HG03159 (cell line): ENCODE data around the gene VAPB.

Experiments used
- ATAC-seq: cut with Tn5 transposase; IDR thresholded peaks from one replicate; pipeline ENCODE4 v1.9.1; 2021; ENCODE audit warnings: mild to moderate bottlenecking, moderate library complexity; ENCODE audit not compliant: unreplicated experiment

The VAPB gene

DNA sequence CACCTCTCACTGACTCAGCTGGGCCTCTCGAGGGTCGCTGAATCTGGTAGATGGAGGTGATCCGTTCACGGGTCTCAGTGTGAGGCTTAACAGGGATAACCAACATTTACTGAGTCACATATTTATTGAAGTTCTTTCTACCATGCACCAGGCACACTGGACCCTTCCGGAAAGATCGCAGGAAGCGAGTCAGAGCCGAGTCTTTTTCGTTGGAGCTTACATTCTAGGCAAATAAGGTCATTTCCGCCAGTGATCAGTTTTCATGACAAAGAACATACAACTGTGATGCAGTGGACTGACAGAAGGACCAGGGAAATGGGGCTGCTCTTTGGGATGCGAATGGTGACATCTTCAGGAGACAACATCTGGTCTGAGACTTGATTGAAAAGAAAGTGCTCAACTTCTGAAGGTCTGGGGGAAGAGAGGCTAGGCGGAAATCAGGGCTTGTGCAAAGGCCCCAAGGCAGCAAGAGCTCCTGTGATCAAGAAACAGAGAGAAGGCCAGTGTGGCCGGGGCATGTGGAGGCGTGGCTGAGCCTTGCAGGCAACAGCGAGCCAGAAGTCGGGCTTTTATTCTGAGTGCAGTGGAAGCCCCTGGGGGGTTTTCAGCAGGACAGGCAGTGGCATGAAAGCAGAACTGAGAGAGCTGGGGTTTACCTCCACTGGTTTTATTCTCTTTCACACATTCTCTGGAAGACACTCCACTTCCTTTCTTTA lies 69.5 kb downstream of the VAPB start:
- peak; percentile 97 for ATAC-seq

DNA sequence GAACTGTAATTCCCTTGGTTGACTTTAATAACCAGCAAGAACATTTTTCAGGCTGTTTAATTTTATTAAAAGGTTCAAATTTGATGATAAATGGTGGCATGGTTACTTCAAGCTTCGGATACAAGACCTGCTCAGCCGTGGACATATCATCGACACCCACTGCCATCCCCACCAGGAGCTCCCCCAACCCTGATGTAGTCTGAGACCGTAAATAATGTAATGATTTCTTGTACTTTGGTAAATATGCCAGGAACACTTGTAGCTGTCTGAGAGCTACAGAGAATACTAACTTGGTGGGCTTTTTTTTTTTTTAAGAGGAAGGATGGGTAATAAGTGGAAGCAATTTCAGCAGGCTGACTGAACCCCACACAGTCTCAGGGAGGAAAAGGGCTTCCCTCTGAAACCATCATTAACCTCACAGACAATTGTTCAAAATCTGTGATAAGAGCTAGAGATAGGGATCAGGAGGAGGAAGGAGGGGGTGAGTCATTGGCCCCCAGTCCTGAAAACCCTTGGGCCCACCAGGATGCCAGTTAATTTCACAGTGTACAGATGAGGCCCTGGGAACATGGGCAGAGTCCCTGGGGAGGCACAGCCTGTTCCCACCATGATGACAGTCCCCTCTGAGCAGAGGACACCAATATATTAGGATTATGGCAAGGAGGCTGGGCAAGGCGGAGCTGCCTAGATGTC lies 70.2 kb downstream of the VAPB start:
- peak; percentile 17 for ATAC-seq

- ATAC-seq: no peak
Observed at GRCh38 chr20:58461104-58461503, 72.1 kb downstream of the VAPB start.

DNA sequence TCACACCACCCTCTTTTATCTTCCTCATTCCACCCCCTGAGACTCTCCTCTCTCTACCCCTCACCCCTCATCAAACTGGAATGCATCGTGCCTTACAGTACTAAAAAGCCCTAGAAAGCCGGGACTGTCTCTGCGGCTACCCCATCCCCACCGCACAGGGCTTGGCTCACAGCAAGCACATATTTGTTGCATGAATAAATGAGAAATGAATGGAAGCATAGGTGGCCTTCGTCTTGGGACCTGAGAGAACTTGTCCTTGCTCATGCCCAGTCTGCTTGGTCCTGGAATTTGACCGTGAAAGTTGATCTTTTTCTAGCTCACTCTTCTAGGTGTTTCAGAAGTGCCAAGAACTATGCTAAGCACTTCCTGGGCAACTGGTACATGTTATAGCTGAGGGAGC lies 72.9 kb downstream of the VAPB start:
- no peak for ATAC-seq

DNA sequence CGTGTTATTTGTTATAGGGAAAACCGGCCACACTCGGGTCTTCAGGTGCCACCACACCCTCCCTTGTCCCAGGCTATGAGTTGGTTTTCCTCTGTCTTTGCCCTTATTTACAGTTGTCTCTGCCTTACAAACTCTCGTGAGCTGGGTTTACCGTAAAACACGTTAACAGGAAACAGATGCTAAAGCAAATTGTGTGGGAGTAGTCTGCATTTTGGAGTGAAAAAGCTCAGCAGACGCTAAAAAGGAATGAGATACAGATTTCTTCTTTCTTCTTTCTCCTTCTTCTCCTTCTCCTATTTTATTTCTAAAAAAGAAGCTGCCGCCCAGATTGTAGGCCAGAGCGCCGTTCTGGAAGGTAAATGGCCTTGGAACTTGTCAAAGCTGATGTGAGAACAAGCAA lies 74.2 kb downstream of the VAPB start:
- no peak for ATAC-seq

- ATAC-seq: no peak
Observed at GRCh38 chr20:58464838-58465237, 75.8 kb downstream of the VAPB start.

- no peak for ATAC-seq
Observed at GRCh38 chr20:58466095-58466708, 77.2 kb downstream of the VAPB start.

GRCh38 chr20:58466729-58467571 lies 77.9 kb downstream of the VAPB start:
- no peak for ATAC-seq

GRCh38 chr20:58467572-58468527 lies 78.8 kb downstream of the VAPB start:
- no peak for ATAC-seq

DNA sequence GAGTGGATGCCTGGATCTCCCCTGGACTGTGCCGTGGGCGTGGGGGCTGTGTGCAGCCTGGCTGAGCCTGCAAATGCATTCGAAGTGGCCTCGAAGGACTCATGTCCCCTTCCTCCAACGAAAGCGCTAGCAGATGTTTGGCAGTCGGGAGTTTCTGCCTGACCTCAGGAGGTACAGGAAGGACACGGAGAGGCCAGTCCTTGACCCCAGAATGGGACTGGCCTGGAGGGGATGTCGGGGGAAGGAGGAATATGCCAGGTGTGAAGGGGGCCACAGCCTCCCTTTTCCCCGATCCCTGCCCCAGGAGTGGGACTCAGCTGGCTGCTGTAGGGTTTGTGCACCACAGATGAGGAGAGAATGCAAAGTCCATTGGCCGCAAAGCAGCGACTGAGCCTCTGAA lies 80.6 kb downstream of the VAPB start:
- ATAC-seq: no peak

DNA sequence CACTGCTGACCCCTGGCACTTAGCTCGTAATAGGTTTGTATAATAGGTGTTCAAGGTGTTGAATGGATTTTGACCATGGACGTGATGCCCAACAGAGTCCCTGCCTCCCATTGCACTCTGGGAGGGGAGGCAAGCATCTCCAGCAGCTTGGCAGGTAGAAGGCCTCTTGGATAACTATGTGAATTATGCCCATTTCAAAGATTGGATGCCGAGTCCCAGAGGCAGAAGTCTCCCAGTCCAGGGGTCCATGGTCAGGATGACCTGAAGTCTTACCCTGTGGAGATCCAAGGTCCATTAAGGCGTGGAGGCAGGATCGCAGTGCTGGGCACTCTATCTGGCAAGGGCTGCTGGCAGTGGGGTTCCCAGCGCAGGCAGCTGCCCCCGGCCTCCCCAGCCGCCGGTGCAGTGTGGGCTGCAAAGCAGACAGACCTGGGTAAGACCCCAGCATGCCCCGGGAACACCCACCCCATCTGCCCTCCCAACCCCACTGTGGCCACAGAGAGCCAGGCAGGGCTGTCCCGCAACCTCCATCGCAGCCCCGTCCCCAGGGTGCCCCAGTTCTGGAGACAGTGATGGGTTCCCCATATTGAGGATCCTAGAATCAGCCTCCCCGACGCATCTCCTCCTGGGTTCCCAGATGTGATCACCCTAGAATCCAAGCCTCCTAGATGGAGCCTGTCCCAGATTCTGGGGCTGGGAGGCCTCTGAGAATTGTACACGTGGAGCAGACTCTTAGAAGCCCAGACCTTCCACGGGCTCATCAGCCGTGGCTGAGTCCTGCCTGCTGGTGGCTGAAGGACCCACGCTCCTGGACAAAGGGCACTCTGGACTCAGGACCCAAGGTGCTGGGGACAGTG lies 81.5 kb downstream of the VAPB start:
- ATAC-seq: no peak

GRCh38 chr20:58471193-58472164 lies 82.5 kb downstream of the VAPB start:
- no peak for ATAC-seq

- no peak for ATAC-seq
Observed at GRCh38 chr20:58472273-58473018, 83.4 kb downstream of the VAPB start.

DNA sequence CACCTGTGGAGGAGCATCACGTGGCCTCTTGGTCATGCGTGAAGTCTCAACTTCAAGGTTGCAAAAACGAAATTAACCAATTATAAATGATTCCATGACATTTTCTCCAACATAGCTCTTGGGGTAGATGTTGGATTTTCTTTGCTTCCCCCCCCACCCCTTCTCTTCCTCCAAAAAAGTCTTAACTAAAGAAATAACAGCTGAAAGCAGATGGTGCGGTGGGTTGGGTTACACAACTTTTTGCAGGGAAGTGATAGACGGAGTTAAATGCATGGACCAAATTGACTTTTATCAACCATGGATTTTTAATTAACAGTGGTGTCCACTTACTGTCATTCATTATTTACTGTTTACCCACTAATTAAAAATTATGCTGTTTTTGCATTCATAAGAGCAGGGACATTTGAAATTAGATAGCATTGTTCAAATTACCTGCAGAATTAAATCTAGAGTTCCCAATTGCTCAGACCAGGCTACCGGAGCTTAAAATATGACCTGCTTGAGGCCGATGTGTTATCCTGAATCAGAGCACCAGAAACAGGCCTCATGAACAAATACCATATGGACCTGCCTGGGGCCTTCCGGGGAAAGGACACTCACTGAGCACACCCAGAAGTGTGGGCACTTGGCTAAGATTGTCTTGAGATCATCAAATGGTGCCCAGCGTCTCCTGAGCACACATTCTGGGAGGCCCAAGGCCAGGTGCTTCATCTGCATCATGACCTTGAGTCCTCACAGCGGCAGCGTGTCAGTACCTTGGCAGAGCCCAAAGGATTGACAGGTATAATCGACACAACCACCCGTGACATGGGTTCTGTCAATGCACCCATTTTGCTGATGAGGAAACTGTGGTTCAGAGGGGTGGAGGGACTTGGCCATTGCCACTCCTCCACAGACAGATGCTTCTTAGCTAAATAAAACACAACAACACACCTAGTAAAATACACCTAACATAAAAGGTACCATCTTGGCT lies 84.7 kb downstream of the VAPB start:
- no peak for ATAC-seq

GRCh38 chr20:58475466-58475865 lies 86.4 kb downstream of the VAPB start:
- no peak for ATAC-seq

GRCh38 chr20:58478141-58478805 lies 89.2 kb downstream of the VAPB start:
- ATAC-seq: no peak
